Stimulated activated naive CD4-positive, alpha-beta T cell (primary cell): ENCODE data around the gene SYNGR3.
"Not testable (repeated sequence)": the region's sequence is repeated elsewhere in the genome, so short reads cannot be mapped to it uniquely, and the experiment has no call there.

ENCODE experiments used
- DNase-seq, 6 experiments: peaks; one replicate each; lab custom pipeline; 2025; lab: John Stamatoyannopoulos, UW

Gene SYNGR3

DNA sequence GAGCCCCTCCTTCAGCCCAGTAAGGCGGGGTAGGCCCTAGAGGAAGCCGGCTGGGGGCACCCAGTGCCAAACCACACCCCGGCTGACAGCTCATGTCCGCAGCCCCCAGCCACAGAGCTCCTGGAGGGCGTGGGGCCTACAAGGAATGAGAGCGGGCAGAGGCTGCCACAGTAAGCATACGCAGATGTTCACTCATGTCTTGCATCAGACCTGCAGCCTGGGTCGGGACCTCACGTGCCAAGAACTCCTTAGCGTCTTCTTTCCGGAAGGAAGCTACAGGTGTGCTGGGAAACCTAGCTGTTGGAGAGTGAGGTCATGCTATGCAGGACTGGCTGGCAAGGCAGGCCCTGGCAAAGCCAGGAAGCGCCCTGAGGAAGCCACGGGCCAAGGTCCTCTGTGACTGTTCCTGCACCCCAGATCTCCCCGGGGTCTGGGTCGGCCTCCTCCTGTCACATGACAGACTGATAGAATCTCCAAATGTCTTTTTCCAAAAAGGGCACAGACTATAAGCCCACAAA is 18.3 kb downstream of the SYNGR3 start:
- DNase-seq: no peak

DNA sequence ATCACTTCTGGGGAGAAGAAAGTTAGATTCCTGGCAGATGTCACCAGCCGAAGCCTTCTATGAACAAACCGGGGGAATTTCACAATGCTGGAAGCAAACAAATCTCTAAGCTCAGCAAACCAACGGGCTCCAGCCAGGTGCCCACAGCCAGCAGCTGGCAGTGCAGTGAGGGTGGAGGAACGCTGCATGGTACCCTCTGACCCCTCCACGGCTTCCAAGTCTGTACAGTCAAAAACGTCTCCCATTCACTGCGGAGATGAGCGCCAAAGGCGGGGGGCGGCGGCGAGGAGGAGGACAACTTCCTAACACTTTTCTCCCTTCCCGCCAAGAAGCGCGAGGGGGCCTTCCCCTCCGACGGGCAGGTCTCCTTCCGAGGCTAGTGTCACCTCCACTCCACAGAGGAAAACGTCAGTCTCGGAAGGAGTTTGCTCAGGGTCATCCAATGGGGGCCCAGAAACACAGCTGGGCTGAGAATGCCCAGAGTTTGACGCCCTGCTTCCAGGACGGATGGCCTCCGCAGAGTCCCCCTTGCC is 18.9 kb downstream of the SYNGR3 start:
- peak in 2 of 6 experiments; percentile 22 to 30 for DNase-seq

DNA sequence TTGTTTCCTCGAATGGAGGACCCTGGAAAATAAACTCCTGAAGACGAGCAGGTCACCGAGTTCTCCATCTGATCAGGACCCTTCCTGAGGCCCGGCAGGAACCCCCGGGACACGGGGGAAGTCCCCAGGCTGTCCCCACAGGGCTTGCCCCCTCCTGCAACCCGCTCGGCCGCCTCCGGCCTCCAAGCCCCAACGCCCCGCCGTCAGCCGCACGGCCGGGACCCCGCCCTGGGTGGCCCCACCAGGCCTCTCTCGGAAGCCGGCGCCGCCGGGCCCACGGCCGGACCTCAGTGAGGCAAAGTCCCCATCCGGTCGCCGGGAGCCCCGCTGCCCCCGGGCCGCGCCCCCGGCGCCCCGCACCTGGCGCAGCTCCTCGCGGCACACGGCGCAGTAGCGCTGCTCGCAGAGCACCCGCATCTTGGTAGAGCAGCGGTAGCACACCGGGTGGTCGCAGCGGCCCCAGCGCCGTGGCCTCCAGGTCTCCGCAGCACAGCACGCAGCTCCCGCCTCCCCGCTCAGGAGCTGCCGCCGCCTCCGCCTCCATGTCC is 19.5 kb downstream of the SYNGR3 start:
- DNase-seq: peak in 2 of 6 experiments; percentile 24 to 45

DNA sequence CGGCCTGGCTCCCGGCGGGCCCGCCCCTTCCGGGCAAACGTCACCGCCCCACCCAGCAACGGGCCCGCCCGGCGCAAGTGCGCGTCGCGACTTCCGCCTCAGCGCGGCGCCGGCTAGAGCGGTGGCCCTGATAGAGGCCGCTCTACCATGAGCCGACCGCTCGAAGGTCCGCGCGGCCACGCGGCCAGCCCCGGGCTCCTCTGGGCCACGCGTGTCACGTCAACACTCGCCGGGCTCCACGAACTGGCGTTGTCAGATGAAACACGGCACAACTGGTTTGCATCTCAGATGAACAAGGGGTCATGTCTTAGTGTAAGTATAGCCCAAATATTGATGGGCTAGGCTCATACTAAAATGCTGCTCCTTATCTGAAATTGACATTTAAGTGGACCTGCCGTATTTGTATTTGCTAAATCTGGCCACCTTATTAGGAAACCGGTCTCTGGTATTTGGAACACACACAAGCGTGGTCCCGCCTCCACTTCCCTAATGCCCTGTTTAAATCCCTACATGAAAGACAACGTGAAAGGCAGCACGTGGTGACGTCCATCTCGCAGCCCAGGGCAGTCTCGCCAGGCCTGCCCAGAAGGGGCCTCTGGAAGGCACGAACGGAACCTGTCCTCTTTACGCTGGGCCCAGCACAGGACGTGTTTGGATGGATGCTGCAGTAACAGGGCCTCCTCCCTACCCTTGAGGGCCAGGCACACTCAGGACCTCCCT is 20.2 kb downstream of the SYNGR3 start, which contains the start of gene ZNF598:
ZNF598 (minus strand) TSS at position 31 of the 720 bp plus-strand sequence.
- DNase-seq: peak; percentile 40 to 80 (median 68)

DNA sequence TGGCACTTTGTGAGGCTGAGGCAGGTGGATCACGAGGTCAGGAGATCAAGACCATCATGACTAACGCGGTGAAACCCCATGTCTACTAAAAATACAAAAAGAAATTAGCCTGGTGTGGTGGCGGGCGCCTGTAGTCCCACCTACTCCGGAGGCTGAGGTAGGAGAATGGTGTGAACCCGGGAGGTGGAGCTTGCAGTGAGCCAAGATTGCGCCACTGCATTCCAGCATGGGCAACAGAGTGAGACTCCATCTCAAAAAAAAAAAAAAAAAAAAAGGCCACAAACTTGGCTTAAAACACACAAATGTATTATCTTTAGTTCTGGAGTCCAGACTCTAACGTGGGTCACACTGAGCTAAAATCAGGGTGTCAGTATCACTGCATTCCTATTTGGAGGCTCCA is 22.0 kb downstream of the SYNGR3 start:
- not testable (repeated sequence) for DNase-seq

DNA sequence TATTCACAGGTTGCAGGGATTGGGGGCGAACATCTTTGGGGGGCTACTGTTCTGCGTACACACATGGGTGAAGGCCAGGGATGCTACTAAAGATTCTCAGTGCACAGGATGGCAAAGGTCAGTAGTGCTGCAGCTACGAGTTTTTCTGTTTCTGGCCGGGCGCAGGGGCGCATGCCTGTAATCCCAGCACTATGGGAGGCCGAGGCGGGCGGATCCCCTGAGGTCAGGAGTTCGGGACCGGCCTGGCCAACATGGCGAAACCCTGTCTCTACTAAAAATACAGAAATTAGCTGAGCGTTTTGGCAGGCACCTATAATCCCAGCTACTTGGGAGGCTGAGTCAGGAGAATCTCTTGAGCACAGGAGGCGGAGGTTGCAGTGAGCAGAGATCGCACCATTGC is 23.8 kb downstream of the SYNGR3 start:
- no peak for DNase-seq

DNA sequence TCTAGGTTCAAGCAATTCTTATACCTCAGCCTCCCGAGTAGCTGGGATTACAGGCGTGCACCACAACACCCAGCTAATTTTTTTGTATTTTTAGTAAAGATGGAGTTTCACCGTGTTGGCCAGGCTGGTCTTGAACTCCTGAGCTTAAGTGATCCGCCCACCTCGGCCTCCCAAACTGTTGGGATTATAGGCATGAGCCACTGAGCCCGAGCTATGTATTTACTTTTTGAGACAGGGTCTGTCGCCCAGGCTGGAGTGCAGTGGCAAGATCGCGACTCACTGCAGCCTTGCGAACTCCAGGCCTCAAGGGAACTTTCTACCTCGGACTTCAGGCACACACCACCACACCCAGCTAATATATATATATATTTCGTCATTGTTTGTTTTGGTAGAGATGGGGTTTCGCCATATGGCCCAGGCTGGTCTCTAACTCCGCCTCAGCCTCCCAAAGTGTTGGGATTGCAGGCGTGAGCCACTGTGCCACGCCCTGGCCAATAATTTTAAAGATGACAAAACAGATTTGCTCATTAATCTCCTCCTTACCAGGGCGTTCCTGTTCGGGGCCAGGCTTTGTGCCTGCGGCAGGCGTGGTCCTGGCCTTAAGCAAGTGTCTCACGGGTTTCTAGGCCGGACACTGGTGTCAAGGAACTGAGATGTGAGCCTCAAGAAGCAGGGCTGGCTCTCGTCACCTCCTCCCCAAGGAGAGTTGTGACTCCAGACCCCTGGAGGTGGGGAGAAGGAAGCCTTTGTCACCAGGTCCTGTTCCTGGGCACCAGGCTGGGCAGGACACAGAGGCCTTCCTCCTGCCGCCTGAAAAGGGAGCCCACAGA is 25.6 kb downstream of the SYNGR3 start:
- no peak for DNase-seq

DNA sequence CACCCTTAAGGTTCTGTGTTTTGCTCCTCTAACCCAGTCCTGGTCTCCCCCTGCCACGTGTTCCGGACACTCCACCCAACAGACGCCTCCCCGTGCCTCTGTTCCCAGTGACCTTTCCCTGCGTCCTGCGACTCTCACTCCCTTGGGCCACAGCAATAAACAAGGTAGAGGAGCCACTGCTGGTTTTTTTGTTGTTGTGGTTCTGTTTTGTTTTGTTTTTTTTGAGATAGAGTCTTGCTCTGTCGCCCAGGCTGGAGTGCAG is 26.1 kb downstream of the SYNGR3 start:
- DNase-seq: no peak

DNA sequence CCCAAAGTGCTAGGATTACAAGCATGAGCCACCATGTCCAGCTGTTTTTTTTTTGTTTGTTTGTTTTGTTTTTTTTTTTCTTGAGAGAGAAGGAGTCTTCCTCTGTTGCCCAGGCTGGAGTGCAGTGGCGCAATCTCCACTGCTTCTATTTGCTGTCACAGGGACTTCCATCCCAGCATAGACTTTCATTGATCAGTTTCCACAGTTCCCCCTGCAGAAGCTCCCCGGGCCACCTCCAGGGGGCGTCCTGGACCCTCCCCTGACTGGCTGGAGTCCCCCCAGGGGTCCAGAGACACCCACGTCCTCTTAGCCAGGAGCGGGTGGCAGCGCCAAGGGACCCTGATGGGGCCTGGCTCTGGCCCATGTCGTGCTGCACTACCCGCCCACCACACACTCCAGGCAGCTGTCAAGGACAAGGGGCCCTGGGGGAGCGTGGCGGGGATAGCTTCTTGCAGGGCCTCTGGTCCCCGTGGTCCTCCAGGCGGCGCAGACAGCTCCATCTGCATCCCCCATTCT is 26.7 kb downstream of the SYNGR3 start:
- peak in 1 of 6 experiments; percentile 4 for DNase-seq

DNA sequence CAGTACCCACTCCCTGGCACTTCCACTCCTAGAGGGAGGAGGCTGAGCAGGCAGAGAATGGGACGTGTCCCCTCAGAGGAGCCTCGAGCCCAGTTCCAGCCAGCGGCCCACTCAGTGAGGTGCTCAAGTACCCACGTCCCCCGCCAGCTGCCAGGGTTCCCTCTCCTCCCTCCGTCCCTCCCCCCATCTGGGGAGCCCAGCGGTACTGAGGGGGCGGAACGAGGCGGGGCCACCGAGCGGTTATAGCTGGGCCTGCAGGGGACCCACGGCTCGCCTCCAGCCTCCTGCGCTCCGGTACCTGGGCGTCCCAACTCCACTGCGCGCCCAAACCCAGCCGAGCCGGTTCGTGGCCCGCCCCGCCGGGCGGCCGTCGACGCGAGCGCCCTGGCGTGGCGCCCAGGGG is 29.7 kb downstream of the SYNGR3 start, which contains the start of gene NPW:
NPW (plus strand) TSS at position 268 of the 403 bp plus-strand sequence.
- peak in 1 of 6 experiments; percentile 16 for DNase-seq

DNA sequence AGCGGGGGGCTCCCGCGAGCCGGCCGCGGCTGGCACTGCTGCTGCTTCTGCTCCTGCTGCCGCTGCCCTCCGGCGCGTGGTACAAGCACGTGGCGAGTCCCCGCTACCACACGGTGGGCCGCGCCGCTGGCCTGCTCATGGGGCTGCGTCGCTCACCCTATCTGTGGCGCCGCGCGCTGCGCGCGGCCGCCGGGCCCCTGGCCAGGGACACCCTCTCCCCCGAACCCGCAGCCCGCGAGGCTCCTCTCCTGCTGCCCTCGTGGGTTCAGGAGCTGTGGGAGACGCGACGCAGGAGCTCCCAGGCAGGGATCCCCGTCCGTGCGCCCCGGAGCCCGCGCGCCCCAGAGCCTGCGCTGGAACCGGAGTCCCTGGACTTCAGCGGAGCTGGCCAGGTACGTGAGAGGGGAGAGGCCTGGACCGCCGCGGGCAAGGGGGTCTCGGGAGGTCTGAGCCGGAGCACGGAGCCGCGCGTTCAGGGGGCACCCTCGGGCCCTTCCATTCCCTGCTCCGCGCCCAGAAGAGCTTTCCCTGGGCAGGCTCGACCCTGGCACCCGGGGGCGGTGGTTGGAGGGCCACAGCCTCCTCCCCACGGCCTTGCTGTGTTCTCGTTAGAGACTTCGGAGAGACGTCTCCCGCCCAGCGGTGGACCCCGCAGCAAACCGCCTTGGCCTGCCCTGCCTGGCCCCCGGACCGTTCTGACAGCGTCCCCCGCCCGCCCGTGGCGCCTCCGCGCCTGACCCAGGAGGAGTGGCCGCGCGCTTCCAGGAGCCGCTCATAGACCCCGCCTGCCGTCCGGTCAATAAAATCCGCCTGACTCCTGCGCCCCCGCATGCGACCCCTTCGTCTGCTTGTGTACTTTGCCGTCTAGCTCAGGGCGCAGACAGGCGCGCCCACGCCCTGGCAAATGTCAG is 30.4 kb downstream of the SYNGR3 start:
- DNase-seq: no peak

DNA sequence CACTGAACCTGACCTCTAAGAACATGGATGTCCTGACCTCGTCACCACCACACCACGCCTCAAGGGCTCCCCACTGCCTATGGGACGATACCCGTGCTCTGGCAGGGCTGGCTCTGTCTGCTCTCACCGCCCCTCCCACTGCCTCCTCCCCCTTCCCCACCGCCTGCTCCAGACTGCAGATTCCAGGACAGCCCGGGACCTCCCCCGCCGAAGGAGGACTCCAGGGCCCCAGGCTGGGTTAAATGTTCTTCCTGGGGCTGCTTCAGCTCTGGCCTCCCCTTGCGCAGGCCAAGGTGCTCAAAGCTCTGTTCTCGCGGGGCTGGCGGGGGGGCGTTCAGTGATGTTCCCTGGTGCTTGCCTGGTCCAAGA is 32.9 kb downstream of the SYNGR3 start:
- DNase-seq: no peak

DNA sequence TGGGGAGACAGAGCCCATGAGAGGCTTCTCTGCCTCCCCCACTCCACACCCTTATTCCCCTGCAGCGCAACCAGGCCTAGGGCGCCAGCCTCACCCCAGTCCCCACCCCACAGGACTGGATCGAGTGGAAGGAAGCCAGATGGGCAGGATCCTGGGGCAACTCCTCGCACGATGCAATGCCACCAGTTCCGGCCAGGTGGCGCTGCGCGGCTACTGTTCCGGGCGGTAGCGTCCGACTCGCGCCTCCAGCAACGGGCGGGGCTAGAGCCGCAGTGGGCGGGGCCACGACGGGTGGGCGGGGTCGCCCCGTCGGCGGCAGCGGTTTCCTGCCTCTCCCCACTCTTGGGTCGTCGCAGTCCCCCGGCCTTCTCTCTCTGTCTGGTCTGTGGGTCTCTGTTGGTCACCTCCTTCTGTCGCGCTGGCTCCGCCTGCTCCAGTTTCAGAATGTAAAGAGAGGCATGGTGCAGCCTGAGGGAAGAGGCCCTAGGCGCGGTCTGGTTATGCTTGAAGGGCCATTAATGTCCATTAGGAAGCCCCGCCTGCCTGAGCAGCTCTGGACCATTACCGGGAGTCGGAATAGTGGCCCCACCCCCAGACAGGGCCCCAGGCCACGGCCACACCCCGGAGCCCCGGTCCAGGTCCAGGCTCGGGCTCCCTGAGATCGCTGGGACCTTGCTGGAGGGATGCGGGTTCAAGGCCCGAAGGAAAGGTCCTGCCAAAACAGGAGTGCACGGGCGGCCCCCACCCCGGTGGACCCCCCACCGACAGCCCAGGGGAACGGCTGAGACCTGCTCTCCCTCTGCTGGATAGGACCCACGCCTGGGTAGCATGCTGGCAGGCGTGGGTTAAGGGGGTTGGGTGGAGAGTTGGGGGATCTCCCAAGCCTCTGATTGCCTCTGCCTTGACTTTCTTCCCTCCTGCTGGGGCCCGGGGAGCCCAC is 33.6 kb downstream of the SYNGR3 start:
- DNase-seq: peak; percentile 83 to 98 (median 94)

DNA sequence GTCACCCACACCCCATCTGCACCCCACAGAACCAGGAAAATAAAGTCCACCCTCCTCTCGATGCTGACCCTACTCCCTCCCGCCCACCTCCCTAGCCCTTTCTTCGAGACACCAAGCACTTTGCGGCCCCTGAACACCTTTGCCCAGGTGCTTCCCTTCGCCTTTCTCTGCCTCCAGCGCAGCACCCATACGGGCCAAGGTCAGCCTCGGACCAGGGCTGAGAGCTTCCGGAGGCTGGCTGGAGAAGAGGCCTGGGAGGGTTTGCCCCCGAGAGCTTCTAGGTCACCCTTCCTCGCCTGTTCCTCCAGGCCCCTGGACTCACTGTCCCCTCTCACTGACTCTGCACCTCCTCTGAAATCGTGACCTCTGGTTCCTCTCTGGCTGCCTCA is 34.3 kb downstream of the SYNGR3 start:
- no peak for DNase-seq

DNA sequence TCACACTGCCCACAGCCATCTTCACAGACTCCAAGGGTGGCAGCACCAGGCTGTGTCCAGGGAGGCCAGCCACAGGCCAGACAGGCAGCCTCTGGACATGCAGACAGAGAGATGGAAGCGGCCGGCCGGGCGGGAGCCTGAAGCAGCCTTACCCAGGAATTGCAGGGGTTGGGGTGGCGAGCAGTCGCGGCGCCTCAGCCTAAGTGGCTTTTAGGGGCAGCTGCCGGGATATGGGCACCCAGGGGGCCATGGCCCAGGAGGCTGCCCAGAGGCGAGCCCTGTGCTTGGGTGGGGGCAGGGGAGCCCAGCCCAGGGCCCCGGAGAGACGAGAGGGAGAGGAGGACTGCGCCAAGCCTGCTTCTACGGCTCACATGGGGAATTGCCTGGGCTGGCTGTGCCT is 35.5 kb downstream of the SYNGR3 start:
- DNase-seq: no peak

DNA sequence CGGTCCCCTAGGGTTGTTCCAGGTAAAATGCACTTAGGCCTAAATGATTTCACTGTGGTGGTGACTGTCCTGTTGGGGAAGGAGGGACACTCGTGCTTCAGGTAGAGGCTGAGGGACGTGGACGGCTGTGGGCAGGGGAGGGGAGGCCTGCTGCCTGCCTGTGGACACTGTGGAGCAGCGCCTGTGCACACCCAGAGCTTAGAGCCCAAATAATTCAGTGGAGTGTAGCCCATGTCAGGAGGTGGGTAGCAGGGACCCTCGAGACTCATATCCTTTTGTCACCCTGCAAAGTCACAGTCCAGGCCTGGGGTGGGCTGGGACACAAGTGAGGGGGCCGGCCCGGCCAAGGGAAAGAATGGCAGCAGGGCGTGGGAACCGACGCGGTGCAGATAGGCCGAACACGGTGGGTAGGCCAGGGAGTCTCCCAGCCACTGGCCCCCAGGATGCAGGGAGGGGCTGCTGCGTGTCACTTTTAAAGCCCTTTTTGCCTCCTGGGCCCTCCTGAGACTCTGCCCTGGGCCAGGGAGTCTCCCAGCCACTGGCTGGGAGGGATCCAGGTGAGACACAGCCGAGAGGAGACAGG is 36.2 kb downstream of the SYNGR3 start:
- DNase-seq: no peak

DNA sequence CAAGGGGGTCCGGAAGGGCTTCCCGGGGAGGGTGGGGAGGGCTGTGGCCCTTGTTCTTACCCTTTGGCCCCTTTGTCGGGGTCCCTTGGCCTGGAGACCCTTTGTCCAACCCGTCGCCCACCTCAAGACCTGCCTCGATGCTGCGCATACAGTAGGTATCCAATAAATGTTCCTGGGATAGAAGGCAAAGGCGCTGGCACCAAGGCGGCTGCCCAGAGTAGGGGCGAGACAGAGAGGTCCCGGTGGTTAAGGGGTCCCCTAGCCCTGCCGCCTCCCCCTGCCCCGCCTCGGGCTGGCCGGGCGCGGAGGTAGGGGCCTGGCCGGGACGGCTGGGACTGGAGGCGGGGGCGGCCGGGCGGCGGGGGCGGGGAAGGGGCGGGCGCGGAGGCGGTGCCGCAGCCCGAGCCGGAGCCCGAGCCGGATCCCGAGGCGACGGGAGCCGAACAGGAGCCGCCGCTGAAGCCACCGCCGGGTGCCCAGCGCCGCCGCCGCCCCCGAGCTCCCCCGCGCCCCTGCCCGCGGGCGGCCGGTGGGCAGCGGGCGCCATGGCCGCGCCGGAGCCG is 36.8 kb downstream of the SYNGR3 start, which contains the start of gene NHERF2:
NHERF2 (plus strand) TSS at position 442 of the 563 bp plus-strand sequence; CDS start at position 546, 104 bp downstream.
- peak in 4 of 6 experiments; percentile 23 to 43 (median 28) for DNase-seq

DNA sequence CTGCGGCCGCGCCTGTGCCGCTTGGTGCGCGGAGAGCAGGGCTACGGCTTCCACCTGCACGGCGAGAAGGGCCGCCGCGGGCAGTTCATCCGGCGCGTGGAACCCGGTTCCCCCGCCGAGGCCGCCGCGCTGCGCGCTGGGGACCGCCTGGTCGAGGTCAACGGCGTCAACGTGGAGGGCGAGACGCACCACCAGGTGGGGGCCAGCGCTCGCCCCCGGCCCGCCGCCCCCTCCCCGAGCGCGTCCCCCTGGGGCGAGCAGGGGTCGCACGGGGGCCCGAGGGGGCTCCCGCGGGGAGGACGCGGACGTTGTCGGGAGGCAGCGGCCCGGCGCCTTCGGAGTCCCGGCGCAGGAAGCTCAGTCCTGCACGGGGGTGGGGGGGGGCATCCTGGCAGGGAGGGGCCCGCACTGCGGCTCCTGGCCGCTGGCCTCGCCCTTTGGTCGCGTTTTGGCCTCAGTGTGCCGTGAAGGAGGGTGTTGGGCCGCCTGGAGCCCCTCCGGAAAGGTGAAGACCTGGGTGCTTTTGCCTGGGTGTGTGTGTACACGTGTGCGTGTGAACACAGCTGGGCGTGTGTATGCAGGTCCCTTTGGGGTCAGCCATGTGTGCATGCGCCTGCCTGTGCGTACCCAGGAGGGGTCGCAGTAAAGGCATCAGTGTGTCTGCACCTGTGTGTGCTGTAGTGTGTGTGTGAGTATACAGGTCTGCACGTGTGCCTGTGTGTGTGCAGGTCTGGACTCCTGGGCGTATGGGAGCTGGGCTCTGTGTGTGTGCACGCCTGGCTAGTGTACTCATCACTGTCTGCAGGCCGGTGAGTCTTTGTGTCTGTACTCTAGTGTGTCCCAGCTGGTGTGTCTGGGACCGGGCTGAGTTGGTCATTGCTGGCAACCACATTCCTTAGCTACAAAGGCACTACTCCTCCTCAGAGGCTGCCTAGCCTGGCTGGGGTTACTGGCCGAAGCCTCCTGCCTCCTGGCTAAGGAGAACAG is 37.5 kb downstream of the SYNGR3 start:
- peak in 2 of 6 experiments; percentile 35 to 43 for DNase-seq
